Smooth muscle cell (in vitro differentiated cells): ENCODE results near the gene MN1. TPM values are rescaled to one million over a fixed set of nuclear protein-coding genes. Genes with fewer than 3 reads are reported as not detected.

Experiments used
- DNase-seq: peaks from one replicate; lab custom pipeline; 2025; ENCODE audit not compliant: unreplicated experiment; lab: John Stamatoyannopoulos, UW
- H2AFZ ChIP-seq: fragments of 200-600 bp; sonication (generic); 2 replicates; pipeline ENCODE4 v1.6.0; 2016; ENCODE audit warnings: antibody characterized with exemption, low read depth, mild to moderate bottlenecking
- H3F3A ChIP-seq: fragments of 200-600 bp; sonication (generic); 2 replicates; pipeline ENCODE4 v1.6.0; 2017; ENCODE audit warnings: antibody characterized with exemption, low read depth
- H3K27ac ChIP-seq: fragments of 200-600 bp; sonication (generic); 2 replicates; pipeline ENCODE4 v1.5.1; 2016; ENCODE audit warnings: low read depth, mild to moderate bottlenecking
- H3K27me3 ChIP-seq: fragments of 200-600 bp; sonication (generic); 2 replicates; pipeline ENCODE4 v1.6.1; 2016; ENCODE audit warnings: low read depth, mild to moderate bottlenecking
- H3K36me3 ChIP-seq: fragments of 200-600 bp; sonication (generic); 2 replicates; pipeline ENCODE4 v1.5.1; 2016; ENCODE audit warnings: low read depth
- H3K4me1 ChIP-seq: fragments of 200-600 bp; sonication (generic); 2 replicates; pipeline ENCODE4 v1.5.1; 2016; ENCODE audit warnings: low read depth
- H3K4me2 ChIP-seq: fragments of 200-600 bp; sonication (generic); 2 replicates; pipeline ENCODE4 v1.6.0; 2016; ENCODE audit warnings: mild to moderate bottlenecking
- H3K4me3 ChIP-seq: fragments of 200-600 bp; sonication (generic); 2 replicates; pipeline ENCODE4 v1.5.1; 2016; ENCODE audit warnings: mild to moderate bottlenecking
- H3K79me2 ChIP-seq: fragments of 200-600 bp; sonication (generic); 2 replicates; pipeline ENCODE4 v1.6.0; 2016; ENCODE audit warnings: low read depth, mild to moderate bottlenecking
- H3K9ac ChIP-seq: fragments of 200-600 bp; sonication (generic); 2 replicates; pipeline ENCODE4 v1.6.0; 2016; ENCODE audit warnings: low read depth
- H3K9me3 ChIP-seq: fragments of 200-600 bp; sonication (generic); replicated peaks from 2 replicates; pipeline ENCODE4 v1.5.1; 2016; ENCODE audit warnings: low read depth
- H4K20me1 ChIP-seq: fragments of 200-600 bp; sonication (generic); 2 replicates; pipeline ENCODE4 v1.6.0; 2016; ENCODE audit warnings: low read depth
- WGBS: methylation state at CpG from one replicate; pipeline ENCODE4 v1.1.7; 2016; ENCODE audit warnings: low lambda C conversion rate; 5-methylcytosine and 5-hydroxymethylcytosine counted together
- polyA plus RNA-seq: library from polyadenylated mRNA; unstranded; fragments of >200 nt; fragmentation: Nextera tagmentation; extraction: Ambion mirVana; gene quantifications from 2 replicates; pipeline ENCODE4 v1.2.1, GENCODE V29; 2016
- total RNA-seq: library from RNA; depleted of rRNA; stranded (reverse); fragments of >200 nt; gene quantifications from 2 replicates; pipeline ENCODE4 v1.2.3, GENCODE V29; 2014
- TF ChIP-seq, protein P1 (sequence below): fragments of 200-600 bp; sonication (generic); IDR thresholded peaks from 2 replicates; pipeline ENCODE4 v1.5.1; 2017; ENCODE audit warnings: borderline replicate concordance, mild to moderate bottlenecking, antibody characterized with exemption; ENCODE audit not compliant: insufficient read depth, poor library complexity, severe bottlenecking

MN1 gene
- total and polyA plus RNA-seq, 2 experiments from 2014 or later, result 0.98 to 3.3 TPM

DNA sequence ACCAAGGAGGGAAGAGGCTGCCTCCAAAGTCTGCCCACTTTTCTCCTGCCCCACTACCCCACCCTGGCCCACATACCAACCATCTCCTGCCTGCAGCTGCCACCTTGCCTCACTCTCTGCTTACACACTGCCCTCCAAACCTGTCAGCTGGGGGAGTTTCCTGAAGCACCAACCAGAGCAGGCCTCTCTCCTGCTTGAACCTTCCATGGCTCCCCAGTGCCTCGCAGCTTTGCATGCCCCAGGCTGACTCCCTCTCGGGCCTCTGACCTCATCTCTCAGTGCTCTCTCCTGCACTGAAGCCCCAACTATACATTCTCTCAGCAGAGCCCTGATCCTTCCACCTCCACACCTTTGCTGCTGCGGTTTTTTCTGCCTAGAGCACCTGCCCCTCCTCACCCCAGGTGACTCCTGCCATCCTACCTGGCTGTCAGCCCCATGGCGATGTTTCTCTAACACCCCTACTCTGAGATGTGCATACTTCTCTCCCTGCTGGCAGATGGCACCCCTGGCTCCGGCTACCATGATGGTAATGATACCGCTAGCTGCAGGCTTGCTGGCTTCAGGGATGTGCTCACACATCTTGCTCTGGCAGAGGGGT lies 43.5 kb downstream of the MN1 start:
- H3K36me3 ChIP-seq, result no peaks in the 10 kb centered on the region
- no peaks in the 10 kb centered on the region for H4K20me1 ChIP-seq
- H3K27me3 ChIP-seq, result no peaks in the 10 kb centered on the region
- no peak overlapping the region for H3K27ac ChIP-seq
- H3K4me3 ChIP-seq, result no peak overlapping the region
- H3K9me3 ChIP-seq, result no peaks in the 10 kb centered on the region
- H3K79me2 ChIP-seq, result no peaks in the 10 kb centered on the region
- TF ChIP-seq, protein P1, sequence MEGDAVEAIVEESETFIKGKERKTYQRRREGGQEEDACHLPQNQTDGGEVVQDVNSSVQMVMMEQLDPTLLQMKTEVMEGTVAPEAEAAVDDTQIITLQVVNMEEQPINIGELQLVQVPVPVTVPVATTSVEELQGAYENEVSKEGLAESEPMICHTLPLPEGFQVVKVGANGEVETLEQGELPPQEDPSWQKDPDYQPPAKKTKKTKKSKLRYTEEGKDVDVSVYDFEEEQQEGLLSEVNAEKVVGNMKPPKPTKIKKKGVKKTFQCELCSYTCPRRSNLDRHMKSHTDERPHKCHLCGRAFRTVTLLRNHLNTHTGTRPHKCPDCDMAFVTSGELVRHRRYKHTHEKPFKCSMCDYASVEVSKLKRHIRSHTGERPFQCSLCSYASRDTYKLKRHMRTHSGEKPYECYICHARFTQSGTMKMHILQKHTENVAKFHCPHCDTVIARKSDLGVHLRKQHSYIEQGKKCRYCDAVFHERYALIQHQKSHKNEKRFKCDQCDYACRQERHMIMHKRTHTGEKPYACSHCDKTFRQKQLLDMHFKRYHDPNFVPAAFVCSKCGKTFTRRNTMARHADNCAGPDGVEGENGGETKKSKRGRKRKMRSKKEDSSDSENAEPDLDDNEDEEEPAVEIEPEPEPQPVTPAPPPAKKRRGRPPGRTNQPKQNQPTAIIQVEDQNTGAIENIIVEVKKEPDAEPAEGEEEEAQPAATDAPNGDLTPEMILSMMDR, result no peak
- H3K4me1 ChIP-seq, result no peaks in the 10 kb centered on the region
- no peaks in the 10 kb centered on the region for H3F3A ChIP-seq
- WGBS, result 97% methylated on average over 6 of the region's 6 CpGs
- no peak overlapping the region for H3K9ac ChIP-seq
- no peak for DNase-seq
- no peak overlapping the region for H2AFZ ChIP-seq
- H3K4me2 ChIP-seq, result no peak overlapping the region

DNA sequence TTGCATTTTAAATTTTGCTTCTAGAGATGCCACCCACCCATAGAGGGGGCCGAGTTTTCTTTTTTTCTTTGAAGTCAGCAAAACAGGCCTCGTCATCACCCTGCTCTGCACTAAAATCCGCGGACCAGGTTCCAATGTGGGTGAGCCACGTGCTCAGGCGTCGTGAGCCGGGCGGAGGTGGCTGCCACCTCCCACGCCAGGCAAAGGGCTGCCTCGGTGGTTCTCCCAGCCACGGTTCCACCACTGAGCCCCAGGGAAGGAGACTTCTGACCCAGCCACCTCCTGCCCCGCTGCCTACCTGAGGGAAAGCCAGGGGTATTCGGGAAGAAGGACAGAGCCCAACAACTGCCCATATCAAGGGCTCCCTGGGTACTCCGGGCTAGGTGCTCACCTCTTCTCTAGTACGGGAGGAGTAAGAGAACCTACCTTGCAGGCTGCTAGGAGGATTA lies 45.3 kb downstream of the MN1 start:
- H3K27ac ChIP-seq, result no peak overlapping the region
- no peak overlapping the region for H3K4me2 ChIP-seq
- H3K4me3 ChIP-seq, result no peak overlapping the region
- H3K9me3 ChIP-seq, result no peaks in the 10 kb centered on the region
- no peaks in the 10 kb centered on the region for H3K4me1 ChIP-seq
- H3F3A ChIP-seq, result no peaks in the 10 kb centered on the region
- H3K27me3 ChIP-seq, result no peaks in the 10 kb centered on the region
- no peaks in the 10 kb centered on the region for H3K79me2 ChIP-seq
- H4K20me1 ChIP-seq, result no peaks in the 10 kb centered on the region
- TF ChIP-seq, protein P1, result no peak
- no peak for DNase-seq
- H2AFZ ChIP-seq, result no peak overlapping the region
- H3K9ac ChIP-seq, result no peak overlapping the region
- 93% methylated on average over 16 of the region's 16 CpGs for WGBS
- H3K36me3 ChIP-seq, result no peaks in the 10 kb centered on the region

DNA sequence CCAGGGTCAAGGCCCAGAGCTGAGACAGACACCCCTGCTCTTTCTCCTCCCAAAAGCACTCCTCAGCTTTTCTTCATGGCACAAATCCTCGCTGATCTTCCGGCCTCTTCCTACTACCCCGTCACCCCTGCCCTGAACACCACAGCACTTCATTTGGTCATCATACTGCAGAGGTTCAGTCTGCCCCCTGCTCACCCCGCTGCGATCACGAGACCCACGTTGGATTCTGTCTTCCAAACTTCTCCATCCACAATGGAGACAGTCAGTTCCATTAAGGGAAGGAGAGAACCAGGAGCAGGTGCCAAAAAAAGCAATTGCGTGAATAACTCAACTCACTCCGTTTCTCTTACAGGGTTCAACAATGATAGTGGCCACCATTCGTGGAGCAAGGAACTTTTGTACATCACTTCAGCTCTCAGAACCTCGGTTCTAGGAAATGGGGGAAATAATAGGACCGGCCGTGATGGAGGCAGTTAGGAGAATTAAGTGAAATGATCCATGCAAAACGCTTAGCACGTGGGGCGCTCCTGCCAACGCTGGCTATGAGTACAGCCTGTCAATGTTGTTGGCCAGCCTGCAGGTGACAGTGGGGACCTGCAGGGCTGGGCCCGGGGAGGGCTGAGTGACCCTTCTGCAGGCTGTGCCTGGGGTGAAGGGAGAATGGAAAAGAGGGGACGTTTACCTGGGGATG lies 45.9 kb downstream of the MN1 start:
- no peaks in the 10 kb centered on the region for H3K79me2 ChIP-seq
- TF ChIP-seq, protein P1, result no peak
- no peaks in the 10 kb centered on the region for H3K9me3 ChIP-seq
- DNase-seq, result no peak
- H3F3A ChIP-seq, result no peaks in the 10 kb centered on the region
- no peaks in the 10 kb centered on the region for H4K20me1 ChIP-seq
- 91% methylated on average over 19 of the region's 19 CpGs for WGBS
- no peak overlapping the region for H3K27ac ChIP-seq
- no peaks in the 10 kb centered on the region for H3K27me3 ChIP-seq
- no peak overlapping the region for H2AFZ ChIP-seq
- H3K4me3 ChIP-seq, result no peak overlapping the region
- no peaks in the 10 kb centered on the region for H3K36me3 ChIP-seq
- no peak overlapping the region for H3K9ac ChIP-seq
- peaks cover 3% of the 10 kb centered on the region for H3K4me1 ChIP-seq
- H3K4me2 ChIP-seq, result no peak overlapping the region

DNA sequence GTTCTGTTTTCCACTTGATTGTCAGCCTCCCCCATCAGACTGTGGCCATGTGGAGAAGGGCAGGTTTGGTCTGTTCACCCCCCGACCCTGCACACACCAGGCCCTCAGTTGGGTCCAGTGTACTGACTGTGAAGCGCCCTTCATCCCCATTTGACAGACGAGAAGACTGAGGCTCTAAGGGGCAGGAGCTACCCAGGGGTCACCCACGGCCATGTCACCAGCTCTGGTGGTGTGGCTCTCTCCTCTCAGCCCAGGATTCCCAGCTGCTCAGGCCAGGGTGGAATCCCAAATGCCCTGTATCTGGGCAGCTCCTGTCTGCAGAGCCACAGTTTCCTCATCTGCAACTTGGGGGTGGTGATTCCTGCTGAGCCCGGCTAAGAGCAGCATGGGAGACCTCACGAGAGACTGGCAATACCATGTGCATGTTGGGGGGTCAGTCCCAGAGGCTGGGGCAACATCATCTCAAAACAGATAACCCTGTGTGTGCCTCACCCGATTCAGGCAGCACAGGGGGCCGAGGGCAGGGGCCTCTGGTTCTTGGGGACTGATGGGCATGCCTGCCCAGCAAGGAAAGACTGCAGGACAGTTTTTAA lies 46.6 kb downstream of the MN1 start:
- no peaks in the 10 kb centered on the region for H3K79me2 ChIP-seq
- DNase-seq, result no peak
- TF ChIP-seq, protein P1, result no peak

More for the DNA sequence above, 46.6 kb downstream of the MN1 start:
- H3K36me3 ChIP-seq, result no peaks in the 10 kb centered on the region
- H3K9me3 ChIP-seq, result no peaks in the 10 kb centered on the region
- 93% methylated on average over 8 of the region's 8 CpGs for WGBS
- no peak overlapping the region for H3K27ac ChIP-seq
- no peaks in the 10 kb centered on the region for H4K20me1 ChIP-seq
- H2AFZ ChIP-seq, result no peak overlapping the region
- H3K9ac ChIP-seq, result no peak overlapping the region
- no peaks in the 10 kb centered on the region for H3F3A ChIP-seq
- no peaks in the 10 kb centered on the region for H3K27me3 ChIP-seq
- no peak overlapping the region for H3K4me2 ChIP-seq
- H3K4me1 ChIP-seq, result peaks cover 9% of the 10 kb centered on the region
- no peak overlapping the region for H3K4me3 ChIP-seq
